HepG2 (cell line): ENCODE measurements around the gene ABHD6. TPM values are rescaled to one million over a fixed set of nuclear protein-coding genes. Genes with fewer than 3 reads are reported as not detected.

Source experiments
- ATAC-seq: fragments of 200-7000 bp; cut with Tn5 transposase; 3 replicates; pipeline ENCODE4 v1.9.1; 2020; ENCODE audit warnings: mild to moderate bottlenecking, moderate library complexity
- BruUV-seq: library from RNA; stranded (reverse); fragments of 400-500 nt; replicated peaks from 2 replicates; lab custom pipeline; 2021; lab: Mats Ljungman, UMichigan
- CTCF ChIA-PET: fragments of 300-600 bp; formaldehyde crosslinking; extraction: SDS; loops from one replicate; lab custom pipeline; 2021; ENCODE audit warnings: low total read pairs, inconsistent platforms, low intra/inter-chr PET ratio; lab: Yijun Ruan, JAX
- POLR2A ChIA-PET: fragments of 350-600 bp; sonication (Branson Sonifier 250); formaldehyde crosslinking; loops from one replicate; lab custom pipeline; 2020; ENCODE audit warnings: antibody characterized with exemption, inconsistent platforms; lab: Yijun Ruan, JAX
- DNase-seq: peaks from one replicate; pipeline ENCODE4 v3.0.0-alpha.2; 2015; ENCODE audit warnings: low spot score
- FAIRE-seq: peaks from 3 replicates; lab custom pipeline; 2011; peaks lifted over from hg19 to GRCh38; lab: Jason Lieb, UNC
- H2AFZ ChIP-seq: one replicate; pipeline ENCODE4 v1.6.1; 2011; ENCODE audit warnings: low read length, inconsistent platforms
- H3K27ac ChIP-seq: fragments of 300-600 bp; 3 replicates; pipeline ENCODE4 v1.8.0; 2011; ENCODE audit warnings: mixed run types, mild to moderate bottlenecking, mixed read lengths, low read length, inconsistent platforms; ENCODE audit not compliant: insufficient read depth; ENCODE audit errors: extremely low read length
- H3K27me3 ChIP-seq, 2 experiments: fragments of 200-600 bp in 1 of 2; 2 replicates in 1 of 2; 3 replicates in 1 of 2; pipeline versions ENCODE4 v1.6.0 to v1.8.0; 2011; ENCODE audit warnings: low read length in 2 of 2, mild to moderate bottlenecking in 2 of 2, moderate library complexity in 2 of 2, inconsistent platforms in 1 of 2; ENCODE audit not compliant: insufficient read depth in 2 of 2, control insufficient read depth in 1 of 2
- H3K36me3 ChIP-seq, 2 experiments: fragments of 200-600 bp in 1 of 2; replicated peaks in 1 of 2; 2 replicates in 1 of 2; 3 replicates in 1 of 2; pipeline versions ENCODE4 v1.5.1 to v1.8.0; 2011; ENCODE audit warnings: low read length in 2 of 2, inconsistent platforms in 1 of 2; ENCODE audit not compliant: insufficient read depth in 2 of 2, control insufficient read depth in 1 of 2
- H3K4me1 ChIP-seq: 2 replicates; pipeline ENCODE4 v1.5.1; 2012; ENCODE audit warnings: low read length, inconsistent platforms; ENCODE audit not compliant: insufficient read depth
- H3K4me2 ChIP-seq: 2 replicates; pipeline ENCODE4 v1.6.0; 2011; ENCODE audit warnings: low read depth, low read length, inconsistent platforms
- H3K4me3 ChIP-seq, 3 experiments: fragments of 200-600 bp in 1 of 3; sonication (generic), shearing (Covaris generic) in 1 of 3; replicated peaks in 1 of 3; 2 replicates each; pipeline ENCODE4 v1.5.1; 2011 to 2016; ENCODE audit warnings: low read length in 3 of 3, inconsistent platforms in 2 of 3, low read depth in 2 of 3, mild to moderate bottlenecking in 2 of 3, control low read depth in 1 of 3, mixed read lengths in 1 of 3; ENCODE audit not compliant: insufficient read depth in 1 of 3
- H3K79me2 ChIP-seq: one replicate; pipeline ENCODE4 v1.6.1; 2011; ENCODE audit warnings: low read length, inconsistent platforms; ENCODE audit not compliant: insufficient read depth
- H3K9ac ChIP-seq: 2 replicates; pipeline ENCODE4 v1.6.0; 2011; ENCODE audit warnings: mild to moderate bottlenecking, low read depth, low read length, inconsistent platforms; ENCODE audit not compliant: insufficient read depth
- H3K9me3 ChIP-seq: 2 replicates; pipeline ENCODE4 v1.5.1; 2012; ENCODE audit warnings: mild to moderate bottlenecking, low read length
- H4K20me1 ChIP-seq: 2 replicates; pipeline ENCODE4 v1.6.0; 2011; ENCODE audit warnings: inconsistent platforms, mild to moderate bottlenecking, low read length, moderate library complexity; ENCODE audit not compliant: insufficient read depth
- ARNT2 ChIP-seq: sonication (generic); formaldehyde crosslinking; IDR thresholded peaks from 2 replicates; pipeline ENCODE4 v1.8.0; 2022; ENCODE audit warnings: mild to moderate bottlenecking, low read depth, missing genetic modification reagents, moderate library complexity
- FOXM1 ChIP-seq: sonication (generic); formaldehyde crosslinking; IDR thresholded peaks from 2 replicates; pipeline ENCODE4 v1.5.0; 2020; ENCODE audit warnings: missing genetic modification reagents
- HNF1B ChIP-seq: sonication (generic); formaldehyde crosslinking; IDR thresholded peaks from 2 replicates; pipeline ENCODE4 v1.5.1; 2020; ENCODE audit warnings: mild to moderate bottlenecking, moderate library complexity, missing genetic modification reagents
- IRF9 ChIP-seq: sonication (generic); formaldehyde crosslinking; IDR thresholded peaks from 2 replicates; pipeline ENCODE4 v1.8.0; 2022; ENCODE audit warnings: missing genetic modification reagents, mild to moderate bottlenecking, borderline replicate concordance
- KDM2A ChIP-seq: sonication (generic); formaldehyde crosslinking; IDR thresholded peaks from 2 replicates; pipeline ENCODE4 v1.4.0; 2020; ENCODE audit warnings: low read depth, missing genetic modification reagents, borderline replicate concordance
- NFYC ChIP-seq: IDR thresholded peaks from 2 replicates; pipeline ENCODE4 v1.6.1; 2016; ENCODE audit warnings: missing genetic modification reagents, missing compliant biosample characterization
- TEAD2 ChIP-seq: sonication (generic); formaldehyde crosslinking; IDR thresholded peaks from 2 replicates; pipeline ENCODE4 v1.9.0; 2021; ENCODE audit warnings: missing genetic modification reagents
- ZBTB38 ChIP-seq: sonication (generic); formaldehyde crosslinking; IDR thresholded peaks from 2 replicates; pipeline ENCODE4 v1.5.1; 2020; ENCODE audit warnings: mild to moderate bottlenecking, missing genetic modification reagents
- ZNF329 ChIP-seq: sonication (generic); formaldehyde crosslinking; IDR thresholded peaks from 2 replicates; pipeline ENCODE4 v1.9.0; 2021; ENCODE audit warnings: low read depth, mild to moderate bottlenecking, missing genetic modification reagents
- ZNF343 ChIP-seq: sonication (generic); formaldehyde crosslinking; IDR thresholded peaks from 2 replicates; pipeline ENCODE4 v1.4.0; 2020; ENCODE audit warnings: mild to moderate bottlenecking, missing genetic modification reagents
- ZSCAN25 ChIP-seq: sonication (generic); formaldehyde crosslinking; IDR thresholded peaks from 2 replicates; pipeline ENCODE4 v1.8.0; 2022; ENCODE audit warnings: mild to moderate bottlenecking, missing genetic modification reagents
- WGBS: methylation state at CpG from one replicate; pipeline ENCODE4 v1.1.6; 2017; ENCODE audit warnings: low lambda C conversion rate; 5-methylcytosine and 5-hydroxymethylcytosine counted together
- in situ Hi-C: cut with HindIII; loops from 2 replicates; pipeline ENCODE4 v1.10.0; 2017; ENCODE audit warnings: low pct_unique_long_range_greater_than_20kb; ENCODE audit not compliant: extremely low pct_ligation_motif_present
- intact Hi-C: fragments of 100-400 bp; cut with micrococcal nuclease; formaldehyde crosslinking; loops from one replicate; pipeline ENCODE4 v1.10.0; 2022; ENCODE audit not compliant: unreplicated experiment
- polyA plus RNA-seq, 8 experiments: library from polyadenylated mRNA; depleted of rRNA in 3 of 8; stranded (reverse) in 7 of 8; unstranded in 1 of 8; fragments of >200 nt; fragmentation: Illumina TruSeq in 4 of 8; extraction: Trizol in 4 of 8; gene quantifications; 2 replicates each; pipeline versions ENCODE4 v1.2.1 to v1.2.3, GENCODE V29; 2011 to 2016; ENCODE audit warnings: low read depth in 4 of 8, missing spikeins in 1 of 8, mixed read lengths in 1 of 8; ENCODE audit not compliant: insufficient read depth in 1 of 8
- total RNA-seq, 5 experiments: library from RNA; depleted of rRNA; stranded (reverse); fragments of >200 nt; fragmentation: Illumina TruSeq; extraction: Trizol; gene quantifications; 2 replicates each; pipeline ENCODE4 v1.2.3, GENCODE V29; 2016; ENCODE audit warnings: low read depth in 1 of 5
- TF ChIP-seq, protein P1 (sequence below), 2 experiments: sonication (generic) in 1 of 2; formaldehyde crosslinking in 1 of 2; IDR thresholded peaks; 2 replicates each; pipeline versions ENCODE4 v1.6.1 to v1.9.0; 2014 to 2022; ENCODE audit warnings: antibody characterized with exemption in 1 of 2, borderline replicate concordance in 1 of 2, inconsistent platforms in 1 of 2, low read depth in 1 of 2, missing genetic modification reagents in 1 of 2
- TF ChIP-seq, protein P2 (sequence below), 2 experiments: sonication (generic) in 1 of 2; formaldehyde crosslinking in 1 of 2; IDR thresholded peaks; 2 replicates each; pipeline versions ENCODE4 v1.5.1 to v1.6.1; 2011 to 2020; ENCODE audit warnings: borderline replicate concordance in 1 of 2, low read depth in 1 of 2, low read length in 1 of 2, mild to moderate bottlenecking in 1 of 2, missing genetic modification reagents in 1 of 2, moderate library complexity in 1 of 2

ABHD6 gene
- total and polyA plus RNA-seq, 2 of the 13 experiments (the other 11 are each of a cell fraction or from before 2014, with no cell fraction given): 9.0 to 17.2 TPM

- Histone ChIP-seq H3K4me1 (peaks cover 41% of the 10 kb centered on the region), H3K4me3 (no peak overlapping the region), H3K9ac (no peak overlapping the region), H2AFZ (no peak overlapping the region), H3K27me3 (no peaks in the 10 kb centered on the region), H3K4me2 (no peak overlapping the region), H4K20me1 (no peaks in the 10 kb centered on the region), H3K27ac (no peak overlapping the region), H3K9me3 (no peaks in the 10 kb centered on the region), H3K36me3 (peaks cover 0 to 3% of the 10 kb centered on the region in 2 experiments; a peak in 2 of 5 replicates), H3K79me2 (no peaks in the 10 kb centered on the region)
- 100% methylated on average over 3 of the region's 3 CpGs for WGBS
- FAIRE-seq: no peak
- intact Hi-C loops (no loop called here), in situ Hi-C loops (no loop called here)
- ChIA-PET CTCF (no interaction called here), POLR2A (no interaction called here)
- no peak for ATAC-seq
- no TSS peak for BruUV-seq
- no peak for DNase-seq
- no peak for TF ChIP-seq ZNF343 (CRISPR knock-in tag)
- no peak for TF ChIP-seq ZNF329 (CRISPR knock-in tag)
- TF ChIP-seq ZSCAN25: no peak
- no peak for TF ChIP-seq TEAD2 (CRISPR knock-in tag)
- no peak for TF ChIP-seq IRF9 (CRISPR knock-in tag)
- no peak for TF ChIP-seq FOXM1 (CRISPR knock-in tag)
- TF ChIP-seq NFYC (CRISPR knock-in tag): no peak
- TF ChIP-seq, protein P1, sequence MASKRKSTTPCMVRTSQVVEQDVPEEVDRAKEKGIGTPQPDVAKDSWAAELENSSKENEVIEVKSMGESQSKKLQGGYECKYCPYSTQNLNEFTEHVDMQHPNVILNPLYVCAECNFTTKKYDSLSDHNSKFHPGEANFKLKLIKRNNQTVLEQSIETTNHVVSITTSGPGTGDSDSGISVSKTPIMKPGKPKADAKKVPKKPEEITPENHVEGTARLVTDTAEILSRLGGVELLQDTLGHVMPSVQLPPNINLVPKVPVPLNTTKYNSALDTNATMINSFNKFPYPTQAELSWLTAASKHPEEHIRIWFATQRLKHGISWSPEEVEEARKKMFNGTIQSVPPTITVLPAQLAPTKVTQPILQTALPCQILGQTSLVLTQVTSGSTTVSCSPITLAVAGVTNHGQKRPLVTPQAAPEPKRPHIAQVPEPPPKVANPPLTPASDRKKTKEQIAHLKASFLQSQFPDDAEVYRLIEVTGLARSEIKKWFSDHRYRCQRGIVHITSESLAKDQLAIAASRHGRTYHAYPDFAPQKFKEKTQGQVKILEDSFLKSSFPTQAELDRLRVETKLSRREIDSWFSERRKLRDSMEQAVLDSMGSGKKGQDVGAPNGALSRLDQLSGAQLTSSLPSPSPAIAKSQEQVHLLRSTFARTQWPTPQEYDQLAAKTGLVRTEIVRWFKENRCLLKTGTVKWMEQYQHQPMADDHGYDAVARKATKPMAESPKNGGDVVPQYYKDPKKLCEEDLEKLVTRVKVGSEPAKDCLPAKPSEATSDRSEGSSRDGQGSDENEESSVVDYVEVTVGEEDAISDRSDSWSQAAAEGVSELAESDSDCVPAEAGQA (IDR thresholded peaks at IDR 0.05; ENCODE audit: low read depth): no peak
- TF ChIP-seq, protein P1 (CRISPR knock-in tag; IDR thresholded peaks at IDR 0.05; ENCODE audit: borderline replicate concordance): no peak
- no peak for TF ChIP-seq ZBTB38 (CRISPR knock-in tag)
- TF ChIP-seq ARNT2 (CRISPR knock-in tag): no peak
- TF ChIP-seq, protein P2, sequence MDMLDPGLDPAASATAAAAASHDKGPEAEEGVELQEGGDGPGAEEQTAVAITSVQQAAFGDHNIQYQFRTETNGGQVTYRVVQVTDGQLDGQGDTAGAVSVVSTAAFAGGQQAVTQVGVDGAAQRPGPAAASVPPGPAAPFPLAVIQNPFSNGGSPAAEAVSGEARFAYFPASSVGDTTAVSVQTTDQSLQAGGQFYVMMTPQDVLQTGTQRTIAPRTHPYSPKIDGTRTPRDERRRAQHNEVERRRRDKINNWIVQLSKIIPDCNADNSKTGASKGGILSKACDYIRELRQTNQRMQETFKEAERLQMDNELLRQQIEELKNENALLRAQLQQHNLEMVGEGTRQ (IDR thresholded peaks at IDR 0.05; ENCODE audit: low read depth, low read length): no peak
- TF ChIP-seq, protein P2 (CRISPR knock-in tag; IDR thresholded peaks at IDR 0.05; ENCODE audit: borderline replicate concordance): no peak
- no peak for TF ChIP-seq KDM2A (CRISPR knock-in tag)
- no peak for TF ChIP-seq HNF1B (CRISPR knock-in tag)
Observed at GRCh38 chr3:58251631-58252035, 14.0 kb downstream of the ABHD6 start.
